ENCODE measurements around the gene IL4I1.

IL4I1 gene

DNA sequence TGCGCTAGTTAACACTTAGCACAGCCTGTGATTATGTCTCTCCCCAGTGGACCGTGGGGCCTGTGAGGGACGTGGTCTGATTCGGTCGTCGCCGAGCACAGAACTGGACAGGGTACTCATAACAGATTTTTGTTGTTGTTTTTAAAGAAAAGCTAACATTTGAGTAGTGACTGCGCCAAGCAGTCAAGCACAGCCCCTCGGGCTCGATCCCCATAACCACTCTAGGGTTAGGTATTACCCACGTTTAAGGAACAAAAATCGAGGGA is 46.5 kb downstream of the IL4I1 start:
- DNase-seq (ENCODE audit: low read depth): no peak

DNA sequence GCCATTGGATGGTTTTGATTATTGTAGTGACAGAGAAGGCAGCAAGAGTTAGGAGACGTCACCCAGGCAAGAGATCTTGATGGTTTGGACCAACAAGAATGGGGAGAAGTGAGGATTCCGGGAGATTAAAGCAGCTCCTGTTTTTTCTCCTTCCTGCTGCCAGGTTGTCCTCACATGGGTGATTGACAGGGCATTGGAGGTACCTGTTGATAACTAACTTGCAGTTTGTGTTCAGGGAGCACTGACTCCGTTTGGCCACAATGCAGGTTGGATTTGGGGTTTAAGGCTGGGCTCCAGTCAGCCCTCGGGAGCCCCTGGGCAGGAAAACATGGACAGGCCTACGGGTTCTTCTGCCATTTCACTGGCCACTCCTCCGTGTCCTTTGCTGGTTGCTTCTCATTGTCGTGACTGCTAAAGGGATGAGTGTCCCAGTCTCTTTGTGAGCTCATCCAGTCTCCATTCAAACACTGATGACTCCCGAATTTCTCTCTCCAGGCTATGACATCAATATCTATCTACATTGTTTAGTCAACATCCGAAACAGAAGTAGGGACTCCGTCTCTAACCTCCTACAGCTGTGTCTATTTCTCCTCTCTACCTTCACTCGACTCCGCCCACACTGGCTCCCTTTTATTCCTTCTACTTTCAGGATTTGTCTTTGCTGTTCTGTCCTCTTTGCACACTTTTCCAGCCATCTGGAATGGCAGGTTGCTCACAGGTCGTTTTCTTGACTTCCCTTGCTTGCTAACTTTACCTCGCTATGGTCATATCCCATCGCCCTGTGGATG is 47.1 kb downstream of the IL4I1 start:
- DNase-seq (ENCODE audit: low read depth): no peak

DNA sequence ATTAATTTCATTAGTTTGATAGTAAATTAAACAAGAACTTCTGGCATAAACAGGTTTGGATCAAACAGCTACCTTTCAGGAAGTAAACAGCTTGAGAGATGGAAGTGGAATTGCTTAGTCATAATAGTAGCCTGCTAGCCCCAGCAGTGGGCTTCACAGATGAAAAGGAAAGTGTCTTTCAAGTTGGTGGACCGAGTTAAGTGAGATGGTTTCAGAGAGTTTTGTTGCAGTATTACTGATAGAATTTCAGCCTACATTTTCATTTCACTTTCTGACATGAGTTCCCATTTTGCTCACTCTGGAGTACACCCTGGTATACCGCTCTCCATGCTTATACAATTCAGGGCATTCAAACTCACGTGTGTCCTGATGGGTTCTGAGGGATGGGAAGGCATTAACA is 47.7 kb downstream of the IL4I1 start:
- DNase-seq (ENCODE audit: low read depth): no peak

DNA sequence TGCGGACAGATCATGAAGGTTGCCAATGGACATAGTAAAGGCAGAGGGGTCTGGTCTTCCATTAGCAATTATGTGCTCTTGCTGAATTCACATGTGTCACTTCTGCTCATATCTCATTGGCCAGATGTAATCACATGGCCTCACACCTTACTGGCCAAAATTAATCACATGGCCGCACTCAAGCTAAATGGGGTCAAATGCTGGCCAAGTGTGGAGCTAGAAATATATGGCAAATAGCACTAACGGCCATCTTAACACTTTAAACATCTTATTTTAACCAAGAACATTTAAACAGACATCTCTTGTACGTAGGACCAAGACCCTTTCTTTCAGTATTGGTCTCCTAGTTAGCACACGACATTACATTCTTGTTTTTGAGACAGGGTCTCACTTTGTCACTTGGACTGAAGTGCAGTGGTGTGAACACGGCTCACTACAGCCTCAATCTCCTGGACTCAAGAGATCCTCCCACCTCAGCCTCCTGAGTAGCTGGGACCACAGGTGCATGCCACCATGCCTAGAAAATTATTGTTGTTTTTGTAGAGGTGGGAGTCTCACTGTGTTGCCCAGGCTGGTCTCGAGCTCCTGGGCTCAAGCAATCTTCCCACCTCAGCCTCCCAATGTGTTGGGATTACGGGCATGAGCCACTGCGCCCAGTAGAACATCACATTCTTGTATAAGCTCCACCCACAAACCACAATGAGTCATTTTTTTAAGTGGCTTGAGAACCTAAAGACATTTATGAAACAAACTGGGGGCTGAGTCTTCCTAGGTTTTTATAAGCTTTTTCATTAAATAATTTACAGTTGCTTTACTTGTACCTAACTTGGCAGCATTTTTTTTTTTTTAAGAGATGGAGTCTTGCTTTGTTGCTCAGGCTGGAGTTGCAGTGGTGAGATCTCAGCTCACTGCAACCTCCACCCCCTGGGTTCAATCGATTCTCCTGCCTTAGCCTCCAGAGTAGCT is 48.7 kb downstream of the IL4I1 start:
- DNase-seq (ENCODE audit: low read depth): peak; percentile 82

DNA sequence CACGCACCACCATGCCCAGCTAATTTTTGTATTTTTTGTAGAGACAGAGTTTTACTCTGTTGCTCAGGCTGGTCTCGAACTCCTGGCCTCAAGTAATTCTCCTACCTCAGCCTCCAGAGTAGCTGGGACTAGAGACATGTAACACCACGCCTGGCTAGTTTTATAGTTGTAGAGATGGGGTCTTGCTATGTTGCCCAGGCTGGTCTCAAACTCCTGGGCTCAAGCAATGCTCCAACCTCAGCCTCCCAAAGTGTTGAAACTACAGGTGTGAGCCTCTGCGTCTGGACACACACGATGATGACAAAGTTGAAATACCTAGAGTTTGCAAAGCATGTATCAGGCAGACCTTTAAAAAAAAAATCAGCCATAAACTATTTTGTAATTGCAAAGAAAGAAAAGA is 50.3 kb downstream of the IL4I1 start:
- DNase-seq (ENCODE audit: low read depth): no peak

GRCh38 chr19:49845414-49845813 is 51.3 kb downstream of the IL4I1 start:
- DNase-seq (ENCODE audit: low read depth): no peak

GRCh38 chr19:49844138-49845095 is 52.3 kb downstream of the IL4I1 start:
- no peak for DNase-seq (ENCODE audit: low read depth)

- DNase-seq (ENCODE audit: low read depth): no peak
Measured at GRCh38 chr19:49843265-49843664, 53.4 kb downstream of the IL4I1 start.

DNA sequence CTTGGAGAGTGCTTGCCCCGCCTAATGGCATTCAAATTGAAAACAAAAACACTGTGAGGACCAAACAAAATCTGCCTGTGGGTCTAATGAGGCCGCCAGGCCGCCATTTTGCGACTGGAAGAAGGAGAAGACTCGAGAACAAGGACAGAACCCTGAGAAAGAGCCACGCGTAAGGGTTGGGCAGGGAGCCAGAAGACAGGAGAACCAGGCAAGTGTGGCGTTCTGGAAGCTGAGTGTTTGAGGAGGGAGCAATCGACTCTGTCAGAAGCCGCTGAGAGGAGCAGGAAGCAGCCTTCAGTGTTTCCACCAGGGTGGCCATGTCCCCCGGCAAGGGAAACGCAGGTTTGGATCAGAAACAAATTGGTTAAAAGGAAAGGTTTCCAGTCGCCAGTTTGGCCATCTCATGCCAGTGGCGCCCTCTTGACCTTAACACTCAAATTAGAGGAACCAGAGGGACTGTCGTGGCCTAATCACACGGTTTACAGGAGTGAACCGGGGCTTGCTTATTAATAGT is 55.9 kb downstream of the IL4I1 start:
- no peak for DNase-seq (ENCODE audit: low read depth)

DNA sequence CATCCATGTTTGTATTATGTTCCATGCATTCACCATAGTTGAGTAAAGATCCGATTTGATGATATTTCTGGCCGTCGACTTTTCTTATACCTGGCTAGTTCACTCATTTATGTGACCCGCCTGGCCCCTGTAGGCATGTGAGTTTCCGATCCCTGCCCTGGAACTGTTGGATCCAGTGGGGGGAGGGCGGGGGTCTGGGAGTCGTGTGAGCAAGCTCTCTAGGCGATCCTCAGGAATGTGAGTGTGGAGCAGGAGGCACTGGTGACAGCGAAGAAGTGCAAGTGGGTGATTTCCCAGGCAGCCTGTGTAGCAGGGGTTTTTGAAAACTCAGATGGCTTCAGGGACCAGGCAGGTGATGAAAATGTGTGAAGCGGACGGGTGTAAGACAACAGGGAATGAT is 56.4 kb downstream of the IL4I1 start:
- DNase-seq (ENCODE audit: low read depth): no peak

DNA sequence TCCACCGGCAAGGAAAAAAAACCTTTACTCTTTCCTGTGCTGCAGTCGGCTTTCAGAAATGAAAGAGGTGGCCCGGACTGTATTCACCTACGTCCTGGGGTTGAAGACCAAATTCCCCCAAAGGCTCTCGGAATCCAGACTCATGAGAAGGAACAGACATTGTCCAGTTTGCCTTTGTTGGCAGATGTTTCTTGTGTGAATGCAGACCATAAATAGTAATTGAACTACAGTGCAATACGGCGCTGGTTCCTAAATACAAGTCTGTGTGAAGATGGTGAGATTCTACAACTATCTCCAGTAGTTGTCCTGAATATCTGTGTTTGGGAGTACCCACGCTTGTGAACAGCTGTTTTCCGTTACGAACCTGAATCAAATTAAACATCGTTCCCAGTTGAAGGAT is 57.0 kb downstream of the IL4I1 start:
- DNase-seq (ENCODE audit: low read depth): no peak

All from non-pigmented ciliary epithelial cell (primary cell).